Stimulated activated CD8-positive, alpha-beta memory T cell treated with anti-CD3 and anti-CD28 coated beads, Interleukin-4, amount 100 ng/mL, for 24 hours (primary cell): ENCODE measurements around the gene CDKL1.
"Not testable (repeated sequence)": the region's sequence is repeated elsewhere in the genome, so short reads cannot be mapped to it uniquely, and the experiment has no call there.

Experiments used
- DNase-seq: peaks from one replicate; pipeline ENCODE4 v3.0.0-alpha.2; 2020; ENCODE audit warnings: low read depth

CDKL1 gene

DNA sequence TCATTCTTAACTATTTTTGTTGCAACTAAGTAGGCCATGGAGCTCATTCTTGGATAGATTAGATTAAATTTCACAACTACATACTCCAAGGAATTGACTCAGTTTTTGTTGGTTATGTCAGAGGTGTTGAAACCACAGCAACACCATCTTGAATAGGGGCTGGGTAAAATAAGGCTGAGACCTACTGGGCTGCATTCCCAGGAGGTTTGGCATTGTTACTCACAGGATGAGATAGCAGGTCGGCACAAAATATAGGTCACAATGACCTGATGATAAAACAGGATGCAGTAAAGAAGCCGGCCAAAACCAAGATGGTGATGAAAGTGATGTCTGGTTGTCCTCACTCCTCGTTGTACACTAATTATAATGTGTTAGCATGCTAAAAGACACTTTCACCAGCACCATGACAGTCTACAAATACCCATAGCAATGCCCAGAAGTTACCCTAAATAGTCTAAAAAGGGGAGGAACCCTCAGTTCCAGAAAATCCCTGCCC lies 63.6 kb downstream of the CDKL1 start:
- DNase-seq = no peak

- no peak for DNase-seq
Observed at GRCh38 chr14:50331596-50331995, 65.1 kb downstream of the CDKL1 start.

GRCh38 chr14:50321009-50321660 lies 75.5 kb downstream of the CDKL1 start:
- DNase-seq = peak; percentile 15

- DNase-seq = no peak
Observed at GRCh38 chr14:50320283-50320682, 76.4 kb downstream of the CDKL1 start.

DNA sequence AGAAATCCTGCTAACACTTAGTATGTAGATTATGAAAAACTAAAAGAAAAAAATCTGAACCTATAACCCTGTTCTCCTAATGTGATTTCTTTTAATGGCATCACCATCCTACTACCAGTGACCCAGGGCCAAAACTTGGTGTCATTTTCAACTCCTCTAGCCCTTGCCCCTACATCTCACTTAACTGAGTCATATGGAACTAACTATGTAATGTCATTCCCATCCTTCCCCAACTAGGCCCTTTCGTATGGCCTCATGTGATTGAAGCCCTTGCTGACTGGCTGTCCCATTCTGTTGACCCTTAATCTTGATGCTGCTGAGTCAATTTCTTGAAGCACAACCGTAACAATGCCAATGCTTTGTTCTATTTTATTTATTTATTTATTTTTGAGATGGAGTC lies 77.0 kb downstream of the CDKL1 start:
- no peak for DNase-seq

DNA sequence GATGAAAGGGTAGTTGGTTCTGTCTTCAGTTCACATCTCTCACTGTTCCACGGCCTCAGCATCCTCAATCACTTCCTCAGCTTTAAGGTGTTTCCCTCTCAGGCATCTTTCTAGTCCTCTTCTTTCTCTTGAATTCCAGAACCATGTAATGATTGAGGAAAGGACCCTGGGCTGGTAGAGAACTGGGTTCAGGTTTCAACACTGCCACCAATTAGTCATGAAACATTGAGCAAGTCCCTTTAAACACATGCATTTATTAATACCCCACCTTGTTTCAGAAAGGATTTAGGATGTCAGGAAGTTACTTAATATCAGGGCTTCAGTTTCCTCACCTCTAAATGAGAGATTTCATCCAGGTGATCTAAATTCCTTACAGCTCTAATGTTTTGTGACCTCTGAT lies 77.4 kb downstream of the CDKL1 start:
- DNase-seq = no peak

GRCh38 chr14:50318031-50318626 lies 78.6 kb downstream of the CDKL1 start:
- DNase-seq = no peak

- not testable (repeated sequence) for DNase-seq
Observed at GRCh38 chr14:50314098-50314497, 82.6 kb downstream of the CDKL1 start.

- no peak for DNase-seq
Observed at GRCh38 chr14:50312734-50313054, 84.0 kb downstream of the CDKL1 start.

DNA sequence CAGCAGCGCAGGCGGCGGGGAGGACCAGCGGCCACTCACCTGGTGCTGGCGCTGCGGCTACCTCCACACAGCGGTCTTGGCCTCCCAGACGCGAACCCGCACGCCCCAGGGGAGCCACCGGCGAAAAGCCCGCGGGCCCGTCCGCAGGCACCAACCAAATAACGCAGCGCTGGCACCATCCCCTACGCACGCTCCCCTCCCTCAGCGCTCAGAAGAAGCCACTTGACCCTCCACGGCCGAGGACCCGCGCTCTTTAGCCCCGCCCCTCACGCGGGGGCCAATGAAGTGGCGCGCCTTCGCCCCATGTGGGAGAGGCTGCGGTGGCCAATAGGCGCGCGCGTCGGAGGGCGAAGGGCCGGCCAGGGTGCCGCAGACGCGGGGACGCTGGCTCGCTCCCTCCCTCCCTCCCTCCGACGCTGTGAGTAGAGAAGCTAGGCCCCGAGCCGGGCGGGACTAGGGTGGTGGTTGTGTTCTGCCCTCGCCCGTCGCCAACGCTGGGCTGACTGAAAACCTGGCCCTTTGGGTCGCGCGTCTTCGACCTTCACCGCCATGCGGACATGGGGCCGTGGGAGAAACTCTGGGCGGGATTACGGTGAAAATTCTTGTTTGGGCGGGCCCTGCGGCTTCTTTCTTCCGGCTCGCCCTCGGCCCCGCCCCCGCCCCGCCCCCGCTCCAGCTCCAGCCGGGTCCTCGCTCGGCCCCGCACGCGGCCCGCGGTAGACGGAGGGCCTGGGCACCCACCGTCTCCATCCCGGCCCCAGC lies 84.5 kb downstream of the CDKL1 start, which contains the start of the genes DMAC2L and L2HGDH:
TSS of gene DMAC2L (plus strand) at position 353 of the 762 bp plus-strand sequence. CDS start 9,164 bp downstream, outside the sequence.
TSS of gene L2HGDH (minus strand) at position 258 of the 762 bp plus-strand sequence. CDS start at position 179, 79 bp downstream.
- peak; percentile 83 for DNase-seq

DNA sequence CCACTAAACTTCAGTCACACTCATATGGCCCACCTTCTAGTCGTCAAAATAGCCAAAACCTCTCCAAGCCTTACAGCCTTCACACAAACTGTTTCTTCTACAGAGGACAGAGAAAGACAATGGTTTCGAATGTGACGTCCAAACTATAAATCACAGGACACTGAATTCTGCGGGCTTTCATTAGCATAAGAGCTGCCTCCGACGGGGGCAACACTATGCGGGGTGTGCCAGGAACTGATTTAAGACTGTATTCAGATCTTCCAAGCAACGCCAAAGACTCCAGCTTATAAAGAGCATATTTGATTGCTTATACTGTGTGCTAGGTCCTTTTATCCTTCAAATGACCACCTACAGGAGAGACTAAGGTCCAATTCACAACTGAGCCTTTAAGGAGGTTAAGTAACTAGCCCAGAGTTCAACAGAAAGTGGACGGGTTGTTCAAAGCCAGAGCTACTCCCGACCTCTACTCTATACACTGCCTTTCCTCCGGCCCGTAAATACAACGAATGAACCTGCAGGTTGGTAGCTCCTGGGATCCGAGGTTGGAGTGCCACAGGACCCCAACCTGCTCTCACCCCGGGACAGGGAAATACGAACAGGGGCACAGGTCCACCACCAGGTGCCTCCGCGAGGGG lies 85.2 kb downstream of the CDKL1 start:
- no peak for DNase-seq

GRCh38 chr14:50310445-50310844 lies 86.2 kb downstream of the CDKL1 start:
- no peak for DNase-seq

DNA sequence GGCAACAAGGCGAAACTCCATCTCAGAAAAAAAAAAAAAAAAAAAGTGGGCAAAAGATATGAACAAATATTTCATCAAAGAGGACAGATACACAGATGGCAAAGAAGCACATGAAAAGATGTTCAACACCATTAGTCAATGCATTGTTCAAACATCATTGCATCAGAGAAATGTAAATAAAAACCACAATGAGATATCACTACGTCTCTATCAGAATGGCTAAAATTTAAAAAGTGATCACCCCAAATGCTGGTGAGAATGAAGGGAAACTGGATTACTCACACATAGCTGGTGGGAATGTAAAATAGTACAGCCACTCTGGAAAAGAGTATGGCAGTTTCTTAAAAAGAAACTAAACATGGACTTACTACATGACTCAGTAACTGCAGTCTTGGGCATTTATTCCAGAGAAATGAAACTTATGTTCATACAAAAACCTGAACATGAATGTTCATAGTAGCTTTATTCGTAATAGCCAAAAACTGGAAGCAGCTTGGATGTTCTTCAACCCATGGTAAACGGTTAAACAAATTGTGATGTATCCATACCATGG lies 88.2 kb downstream of the CDKL1 start:
- no peak for DNase-seq

DNA sequence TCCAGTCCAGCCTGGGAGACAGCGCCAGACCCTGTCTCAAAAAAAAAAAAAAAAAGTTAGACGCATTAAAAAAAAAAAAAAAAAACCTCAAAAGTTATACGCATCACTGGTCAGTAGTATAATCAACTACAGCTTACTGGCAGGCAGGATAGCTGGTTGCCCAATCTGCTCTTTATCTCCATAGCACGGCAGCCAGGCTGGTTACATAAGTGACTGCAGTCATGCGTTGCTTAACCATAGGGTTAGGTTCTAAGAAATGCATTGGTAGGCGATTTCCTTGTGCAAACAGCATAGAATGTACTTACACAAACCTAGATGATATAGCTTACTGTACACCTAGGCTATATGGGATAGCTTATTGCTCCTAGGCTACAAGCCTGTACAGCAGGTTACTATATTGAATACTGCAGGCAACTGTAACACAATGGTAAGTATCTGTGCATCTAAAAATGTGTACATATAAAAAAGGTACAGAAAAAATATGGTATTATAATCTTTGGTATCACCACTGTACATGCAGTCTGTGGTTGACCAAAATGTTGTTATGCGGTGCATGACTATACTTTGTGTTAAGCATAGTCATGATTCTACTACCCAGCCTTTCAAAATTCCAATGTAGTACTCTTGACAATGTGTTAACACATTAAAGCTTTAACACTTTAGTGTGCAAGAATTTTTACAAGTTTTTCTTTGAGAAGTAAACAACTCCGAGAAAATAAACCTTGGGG lies 92.8 kb downstream of the CDKL1 start:
- DNase-seq = no peak

DNA sequence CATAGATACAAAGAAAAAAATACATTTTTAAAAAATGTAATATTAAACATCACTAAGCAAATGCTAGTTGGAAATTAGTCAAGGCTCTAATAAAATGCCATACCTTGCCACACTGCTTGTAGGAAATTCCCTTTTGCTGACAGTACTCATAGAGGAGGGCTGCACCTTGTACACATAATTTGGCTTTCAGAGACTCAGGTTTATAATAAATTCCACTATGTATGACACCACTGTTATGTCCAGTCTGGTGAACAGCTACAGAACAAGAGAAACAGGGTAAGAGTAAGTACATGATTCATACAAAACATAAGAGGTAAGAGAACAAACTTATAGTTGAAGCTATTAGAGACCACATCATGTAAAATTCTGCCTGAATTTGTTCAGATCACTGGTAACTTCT lies 94.8 kb downstream of the CDKL1 start:
- DNase-seq = no peak

- DNase-seq = no peak
Observed at GRCh38 chr14:50299585-50299984, 97.1 kb downstream of the CDKL1 start.

GRCh38 chr14:50290306-50290705 lies 106.4 kb downstream of the CDKL1 start:
- no peak for DNase-seq

DNA sequence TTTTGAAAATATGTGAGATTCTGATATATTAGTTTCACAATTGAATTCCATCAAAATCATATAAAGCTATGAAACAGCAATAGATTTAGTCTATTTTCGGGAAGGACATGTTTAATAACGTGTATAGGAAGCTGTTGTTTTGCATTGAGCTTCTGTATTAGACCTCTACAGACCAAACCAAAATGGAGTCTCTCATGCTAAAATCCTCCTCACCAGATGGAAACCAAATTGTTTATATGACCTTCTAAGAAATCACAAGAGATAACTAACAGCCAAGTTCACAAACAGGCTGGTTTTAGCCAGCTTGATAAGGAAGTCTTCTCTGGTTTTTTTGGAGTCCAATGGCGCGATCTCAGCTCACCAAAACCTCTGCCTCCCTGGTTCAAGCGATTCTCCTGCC lies 108.5 kb downstream of the CDKL1 start:
- DNase-seq = no peak

DNA sequence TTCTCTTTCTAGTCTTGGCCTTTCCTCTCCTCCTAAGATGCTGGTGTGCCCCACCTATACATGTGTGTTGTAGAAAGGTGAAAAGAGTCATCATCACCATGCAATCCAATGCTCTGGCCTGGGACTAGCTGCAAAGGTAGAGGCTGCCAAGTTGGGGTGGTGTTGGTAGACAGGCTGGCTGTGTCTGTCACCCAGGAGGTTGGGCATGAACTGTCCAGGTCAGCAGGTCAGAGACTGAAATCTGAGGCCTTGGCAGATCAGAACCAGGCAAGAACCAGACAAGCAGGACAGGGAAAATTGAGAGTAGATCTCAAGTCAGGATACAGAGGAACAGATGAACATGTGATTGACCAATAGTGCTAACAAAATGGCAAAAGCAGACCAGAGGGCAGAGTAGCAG lies 110.8 kb downstream of the CDKL1 start:
- DNase-seq = no peak
